ENCODE data around the gene KCNJ1.

The KCNJ1 gene

GRCh38 chr11:128901653-128902514, 34.8 kb upstream of the KCNJ1 start:
- no peak for DNase-seq (ENCODE audit: low spot score)

DNA sequence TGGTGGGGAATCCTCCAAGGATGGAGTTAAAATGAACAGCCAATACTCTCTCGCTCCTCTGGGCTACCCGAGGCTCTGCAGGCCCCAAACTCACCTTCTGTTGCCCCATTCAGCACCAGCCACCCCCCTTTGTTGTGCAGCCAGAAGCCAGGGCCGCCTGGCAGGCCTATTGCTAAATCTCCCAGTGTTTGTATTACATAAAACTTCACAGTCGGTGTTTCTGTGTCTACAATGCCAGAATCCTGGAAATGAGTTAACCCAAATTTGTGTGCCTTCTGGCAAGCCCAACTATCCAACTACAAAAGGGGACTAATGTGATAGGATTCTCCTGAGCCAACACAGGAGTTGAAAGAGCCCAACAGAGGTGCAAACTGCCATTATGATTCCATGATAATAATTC, 33.4 kb upstream of the KCNJ1 start:
- DNase-seq (ENCODE audit: low spot score): no peak

GRCh38 chr11:128898580-128899344, 31.7 kb upstream of the KCNJ1 start:
- no peak for DNase-seq (ENCODE audit: low spot score)

DNA sequence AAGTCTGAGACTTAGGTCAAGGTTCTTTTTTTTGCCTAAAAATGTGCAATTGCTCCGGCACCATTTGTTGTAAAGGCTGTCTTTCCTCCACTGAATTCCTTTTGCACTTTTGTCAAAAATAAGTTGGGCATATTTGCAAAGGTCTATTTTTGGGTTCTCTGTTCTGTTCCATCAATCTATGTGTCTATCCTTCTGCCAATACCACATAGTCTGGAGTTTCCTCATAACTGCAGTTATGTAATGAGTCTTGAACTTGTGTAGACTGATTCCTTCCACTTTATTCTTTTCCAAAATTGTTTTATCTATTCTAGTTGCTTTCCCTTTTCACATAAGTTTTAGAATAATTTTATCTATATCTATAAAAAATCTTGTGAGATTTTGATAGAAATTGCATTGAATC, 30.7 kb upstream of the KCNJ1 start:
- DNase-seq (ENCODE audit: low spot score): no peak

GRCh38 chr11:128896356-128896755, 29.3 kb upstream of the KCNJ1 start:
- no peak for DNase-seq (ENCODE audit: low spot score)

GRCh38 chr11:128895526-128895925, 28.4 kb upstream of the KCNJ1 start:
- DNase-seq (ENCODE audit: low spot score): no peak

DNA sequence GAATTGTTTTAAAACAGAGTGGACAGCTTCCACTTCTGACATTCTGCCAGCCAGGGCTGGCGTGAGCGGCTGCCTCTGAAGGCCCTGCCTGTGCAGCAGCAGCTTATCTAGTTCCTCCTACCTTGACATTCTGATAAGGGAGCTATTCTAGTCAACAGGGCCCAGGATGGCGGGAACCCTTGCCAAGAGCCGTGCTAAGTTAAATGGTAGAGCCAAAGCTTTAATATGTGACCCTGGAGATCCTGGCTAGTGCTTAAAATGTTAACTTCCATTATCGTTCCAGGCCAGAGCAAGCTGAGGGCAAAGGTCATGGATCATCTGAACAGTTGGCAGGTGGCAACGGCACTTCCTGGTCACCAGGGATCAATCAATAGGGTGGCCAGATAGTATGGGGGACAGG, 27.6 kb upstream of the KCNJ1 start:
- DNase-seq (ENCODE audit: low spot score): no peak

DNA sequence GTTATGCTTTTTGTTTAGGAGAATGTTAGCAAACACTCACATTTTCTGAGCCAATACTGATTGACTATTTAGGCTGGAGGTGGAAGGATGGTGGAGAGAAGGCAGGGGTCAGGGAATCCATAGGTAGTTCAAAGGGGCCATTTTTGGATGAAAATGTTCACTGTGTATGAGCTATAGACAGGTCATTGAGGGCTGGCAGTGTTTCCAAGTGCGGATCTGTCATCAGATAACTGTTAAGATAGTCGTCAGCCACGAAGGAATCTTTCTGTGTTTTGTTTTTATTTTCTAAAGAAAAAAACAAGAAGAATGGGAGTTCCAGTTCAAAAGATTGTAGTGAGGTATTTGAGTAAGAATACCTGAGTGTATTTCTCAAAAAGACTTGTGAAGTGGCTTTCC, 27.2 kb upstream of the KCNJ1 start:
- no peak for DNase-seq (ENCODE audit: low spot score)

DNA sequence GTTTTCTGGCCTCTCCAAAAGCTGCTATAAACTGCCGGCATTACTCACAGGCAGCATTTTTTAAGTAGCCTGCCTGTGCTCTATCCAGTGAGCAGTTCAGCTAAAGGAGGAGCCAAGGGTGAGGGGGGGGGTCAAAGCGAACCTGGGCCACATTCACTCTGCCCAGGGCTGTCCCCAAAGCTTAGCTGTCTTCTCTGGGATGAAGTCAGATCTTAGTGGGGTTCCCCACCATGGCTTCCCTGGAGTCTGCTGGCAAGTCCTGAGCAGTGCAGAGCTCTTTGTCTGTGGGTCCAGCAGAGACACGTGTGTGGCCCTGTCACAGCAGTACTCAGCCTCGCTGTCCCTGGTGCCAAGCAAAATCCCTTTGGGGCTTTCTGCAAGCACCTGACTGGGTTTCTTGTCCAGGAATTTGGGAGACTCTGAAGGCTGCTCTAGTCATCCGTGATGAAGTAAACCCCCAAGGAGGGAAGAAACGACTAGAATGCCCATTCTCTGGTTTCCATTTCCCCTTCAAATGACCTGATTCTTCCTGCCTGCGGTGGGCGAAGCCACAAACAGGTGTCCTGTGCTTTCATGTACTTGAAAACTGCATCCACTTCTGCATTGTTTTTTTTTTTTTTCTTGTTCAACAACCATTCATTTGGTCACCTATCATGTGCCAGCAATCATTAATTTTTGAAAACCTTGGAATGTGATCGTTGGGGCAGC, 26.6 kb upstream of the KCNJ1 start:
- no peak for DNase-seq (ENCODE audit: low spot score)

DNA sequence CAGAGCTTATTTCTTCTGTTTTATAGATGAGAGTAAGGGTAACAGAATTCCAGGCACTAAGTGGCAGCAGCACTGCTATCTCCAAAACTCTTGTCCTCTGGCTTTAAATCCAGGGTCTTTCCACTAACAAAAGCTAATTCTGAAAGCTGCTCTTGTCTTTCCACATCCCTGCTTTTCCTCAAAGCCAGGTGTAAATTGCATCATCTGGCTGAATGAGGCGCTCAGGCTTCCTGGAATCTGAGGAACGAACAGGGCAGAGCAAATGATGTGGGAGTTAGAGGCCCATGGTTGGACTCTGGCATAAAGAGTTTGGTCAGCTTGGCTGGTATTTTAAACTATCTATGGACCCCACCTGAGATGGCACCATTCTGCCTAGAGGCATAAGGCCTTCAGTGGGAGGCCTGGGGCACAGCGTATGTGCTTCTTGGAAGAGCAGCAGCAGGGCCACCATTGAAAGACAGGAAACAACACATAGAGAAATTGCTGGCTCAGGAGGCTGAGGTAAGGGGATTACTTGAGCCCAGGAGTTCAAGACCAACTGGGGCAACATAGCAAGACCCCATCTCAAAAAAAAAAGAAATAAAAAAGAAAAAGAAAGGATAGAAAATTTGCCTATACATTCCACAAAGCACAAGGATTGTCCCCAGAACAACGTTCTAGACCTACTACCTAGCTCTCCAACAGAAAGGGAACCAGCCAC, 25.9 kb upstream of the KCNJ1 start:
- DNase-seq (ENCODE audit: low spot score): no peak

GRCh38 chr11:128891913-128892398, 24.9 kb upstream of the KCNJ1 start:
- no peak for DNase-seq (ENCODE audit: low spot score)

GRCh38 chr11:128890543-128891368, 23.7 kb upstream of the KCNJ1 start, which contains the start of gene KCNJ5:
KCNJ5 (plus strand) TSS chr11:128891356; CDS start chr11:128911274, 19,918 bp downstream.
- no peak for DNase-seq (ENCODE audit: low spot score)

DNA sequence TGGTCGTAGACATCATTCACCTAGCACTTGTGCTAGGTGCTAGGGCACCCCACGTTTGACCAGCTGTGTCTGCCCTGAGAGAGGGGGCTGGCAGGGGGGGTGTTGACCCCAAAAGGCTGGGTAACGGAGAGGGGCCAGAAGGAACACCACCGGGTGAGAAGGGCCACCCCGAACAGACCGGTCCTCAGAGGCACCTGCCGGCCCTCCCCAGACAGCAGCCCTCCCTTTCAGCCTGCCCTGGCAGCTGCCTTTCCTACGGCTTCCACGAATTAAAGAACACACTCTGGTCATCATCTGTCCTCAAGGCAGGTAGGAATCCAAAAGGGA, 23.1 kb upstream of the KCNJ1 start:
- no peak for DNase-seq (ENCODE audit: low spot score)

DNA sequence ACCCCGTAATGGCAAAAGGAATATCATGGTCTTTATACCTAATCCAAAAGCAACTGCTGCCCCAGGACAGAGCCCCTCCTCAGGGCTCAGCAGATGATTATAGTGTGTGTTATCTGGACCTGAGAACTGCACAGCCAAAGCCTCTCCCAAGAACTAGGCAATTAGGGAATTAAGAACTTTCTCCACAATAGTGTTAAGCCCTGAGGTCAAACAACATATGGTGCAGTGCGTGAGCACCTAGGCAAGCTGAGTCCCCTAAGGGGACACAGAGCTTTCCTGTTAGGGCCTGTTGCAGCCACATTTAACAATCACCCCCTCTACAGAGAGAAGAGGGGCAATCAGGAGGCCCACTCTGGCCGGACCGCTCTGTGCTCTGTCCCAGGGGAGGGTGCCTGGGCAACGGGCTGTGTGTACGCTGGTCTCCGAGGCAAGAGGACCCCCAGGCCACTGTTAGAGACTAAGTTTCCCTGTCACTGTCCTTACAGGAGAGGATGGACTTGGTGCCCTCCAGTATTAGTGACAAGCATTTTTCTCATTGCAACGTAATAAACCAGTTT, 22.6 kb upstream of the KCNJ1 start:
- no peak for DNase-seq (ENCODE audit: low spot score)

GRCh38 chr11:128888034-128888985, 21.2 kb upstream of the KCNJ1 start:
- no peak for DNase-seq (ENCODE audit: low spot score)

GRCh38 chr11:128886406-128887124, 19.5 kb upstream of the KCNJ1 start:
- no peak for DNase-seq (ENCODE audit: low spot score)

- DNase-seq (ENCODE audit: low spot score): no peak
Measured at GRCh38 chr11:128884703-128885338, 17.7 kb upstream of the KCNJ1 start.

GRCh38 chr11:128884054-128884453, 17.0 kb upstream of the KCNJ1 start:
- DNase-seq (ENCODE audit: low spot score): no peak

Measured in putamen (tissue), 1 donor.